Left forelimb (tissue), 1 donor: Measurements from ENCODE around the gene RASSF6.
"Not testable (repeated sequence)": the region's sequence is repeated elsewhere in the genome, so short reads cannot be mapped to it uniquely, and the experiment has no call there.

Experiments used
- DNase-seq: peaks from one replicate; pipeline ENCODE4 v3.0.0-alpha.2; 2018; ENCODE audit warnings: low spot score

RASSF6 gene

DNA sequence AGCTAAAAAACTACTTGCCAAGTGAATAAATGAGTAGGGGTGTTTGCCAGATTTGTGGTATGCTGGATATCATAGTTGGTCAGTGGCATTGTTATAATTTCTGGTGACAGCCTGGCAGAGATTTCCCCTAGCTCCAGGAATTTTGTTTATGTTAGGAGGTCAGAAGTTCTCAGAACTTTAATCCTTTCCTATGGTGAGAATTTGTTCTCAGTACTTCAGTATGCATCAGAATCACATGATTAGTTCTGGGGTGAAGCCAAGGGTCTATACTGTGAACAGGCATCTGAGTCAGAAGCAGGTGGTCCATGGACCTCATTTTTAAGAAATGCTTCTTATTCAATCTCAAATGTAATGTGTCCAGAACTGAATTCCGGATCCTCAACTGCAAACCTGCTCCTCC, 10.5 kb downstream of the RASSF6 start:
- no peak for DNase-seq

DNA sequence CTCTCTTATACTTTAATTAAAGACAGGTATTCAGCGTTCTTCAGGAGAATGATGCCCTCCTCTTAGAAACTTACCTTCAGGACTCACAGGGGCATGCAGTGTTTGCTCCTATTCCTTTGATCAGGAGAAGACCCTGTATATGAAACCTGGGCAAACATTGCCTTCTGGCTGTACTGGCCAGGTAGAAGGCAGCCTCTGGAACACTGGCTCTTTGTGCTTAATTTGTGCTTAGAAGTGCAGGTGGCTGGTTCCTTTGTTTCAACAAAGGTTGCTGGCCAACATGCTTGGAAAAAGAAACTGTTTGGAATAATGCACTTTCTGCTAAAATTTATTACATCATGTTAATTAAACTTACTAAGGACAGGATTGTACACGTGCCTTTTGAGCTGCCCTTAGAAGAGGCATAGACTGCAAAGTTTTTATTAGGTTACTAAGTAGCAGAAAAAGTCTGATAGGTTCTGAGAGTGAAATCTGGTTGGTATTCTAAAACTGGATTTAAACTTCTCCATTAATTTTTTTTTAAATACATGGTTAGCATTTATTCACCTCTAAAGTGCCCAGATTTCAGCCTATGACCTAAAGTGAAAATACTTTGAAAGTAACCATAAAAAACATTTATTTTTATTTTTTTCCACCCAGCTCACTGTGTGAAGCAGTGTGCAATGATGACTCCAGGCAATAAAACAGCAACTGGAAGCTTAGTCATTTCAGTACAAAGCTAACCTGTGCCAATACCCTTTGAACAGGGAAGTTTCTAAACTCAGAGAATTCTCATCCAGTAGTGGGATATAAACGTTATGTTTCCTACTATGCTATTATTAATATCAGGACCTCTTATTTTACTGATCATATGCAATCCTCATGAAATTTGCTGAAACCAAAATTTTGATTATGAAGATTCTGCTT, 11.3 kb downstream of the RASSF6 start:
- no peak for DNase-seq

DNA sequence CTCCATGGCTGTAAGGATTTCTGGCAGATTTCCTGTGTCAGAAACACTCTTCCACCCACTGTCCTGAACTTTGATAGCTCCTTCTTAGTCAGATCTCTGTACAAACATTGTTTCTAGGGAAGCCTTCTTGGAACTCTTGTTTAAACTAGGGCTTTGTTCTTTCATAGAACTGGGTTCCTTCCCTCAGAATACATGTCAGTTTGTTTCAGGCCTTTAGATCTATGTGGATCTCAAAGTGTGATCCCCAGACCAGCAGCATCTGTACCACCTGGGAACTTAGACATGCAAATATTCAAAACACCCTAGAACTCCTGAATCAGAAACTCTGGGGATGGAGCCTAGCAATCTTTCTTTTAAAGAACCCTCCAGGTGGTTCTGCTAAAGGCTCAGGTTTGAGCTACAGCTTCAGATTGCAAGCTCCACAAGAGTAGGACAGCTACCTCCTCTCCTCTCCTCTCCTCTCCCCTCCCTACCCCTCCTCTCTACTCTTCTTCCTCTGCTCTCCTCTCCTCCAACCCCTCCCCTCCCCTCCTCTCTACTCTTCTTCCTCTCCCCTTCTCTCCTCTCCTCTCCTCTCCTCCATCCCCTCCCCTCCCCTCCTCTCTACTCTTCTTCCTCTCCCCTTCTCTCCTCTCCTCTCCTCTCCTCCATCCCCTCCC, 12.7 kb downstream of the RASSF6 start:
- DNase-seq: no peak

DNA sequence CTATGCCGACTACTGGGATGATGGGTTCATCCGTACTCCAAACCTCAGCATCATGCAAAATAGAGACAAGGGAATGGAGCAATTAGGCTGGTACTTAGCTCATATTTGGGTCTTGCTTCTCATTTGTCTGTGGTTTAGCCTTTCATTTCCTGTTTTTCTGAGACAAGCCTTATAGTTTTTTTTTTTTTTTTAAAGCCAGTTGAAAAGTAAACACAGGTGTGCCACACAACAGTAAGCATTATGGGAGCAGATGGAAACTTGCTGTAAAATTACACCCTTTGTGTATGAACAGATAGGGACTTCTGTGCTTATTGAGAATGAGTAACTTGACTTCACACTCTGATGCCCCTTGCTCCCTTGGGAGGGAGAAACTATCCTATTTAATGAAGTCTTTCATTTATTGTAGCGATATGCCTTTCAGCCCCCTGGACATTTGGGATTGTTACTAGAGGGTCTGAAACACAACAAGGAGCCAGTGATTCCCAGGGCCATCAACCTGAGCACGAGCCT, 13.7 kb downstream of the RASSF6 start:
- DNase-seq: no peak

DNA sequence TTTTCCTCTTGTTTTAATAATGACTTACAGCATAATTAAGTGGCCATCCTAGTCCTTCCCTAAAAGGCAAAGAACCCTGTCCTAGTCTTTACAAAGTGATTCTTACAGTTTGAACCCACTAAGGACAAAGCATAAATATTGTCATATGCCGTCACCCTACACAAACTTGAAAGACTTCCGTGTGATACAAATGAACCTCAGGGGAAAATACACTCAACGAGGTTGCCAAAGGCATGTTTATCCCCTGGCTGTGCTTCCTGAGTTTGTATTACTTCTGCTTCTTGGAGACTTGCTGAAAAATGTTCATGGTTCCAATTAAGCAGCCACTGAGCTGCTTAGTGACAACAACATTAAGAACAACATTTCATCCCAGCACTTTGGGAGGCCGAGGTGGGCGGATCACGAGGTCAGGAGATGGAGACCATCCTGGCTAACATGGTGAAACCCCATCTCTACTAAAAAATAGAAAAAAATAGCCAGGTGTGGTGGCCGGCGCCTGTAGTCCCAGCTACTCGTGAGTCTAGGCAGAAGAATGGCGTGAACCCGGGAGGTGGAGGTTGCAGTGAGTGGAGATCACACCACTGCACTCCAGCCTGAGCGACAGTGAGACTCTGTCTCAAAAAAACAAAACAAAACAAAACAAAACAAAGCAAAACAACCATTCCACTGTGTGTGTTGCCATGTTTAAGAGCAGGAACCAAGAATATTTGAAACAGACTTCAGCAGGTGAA, 16.2 kb downstream of the RASSF6 start:
- no peak for DNase-seq

DNA sequence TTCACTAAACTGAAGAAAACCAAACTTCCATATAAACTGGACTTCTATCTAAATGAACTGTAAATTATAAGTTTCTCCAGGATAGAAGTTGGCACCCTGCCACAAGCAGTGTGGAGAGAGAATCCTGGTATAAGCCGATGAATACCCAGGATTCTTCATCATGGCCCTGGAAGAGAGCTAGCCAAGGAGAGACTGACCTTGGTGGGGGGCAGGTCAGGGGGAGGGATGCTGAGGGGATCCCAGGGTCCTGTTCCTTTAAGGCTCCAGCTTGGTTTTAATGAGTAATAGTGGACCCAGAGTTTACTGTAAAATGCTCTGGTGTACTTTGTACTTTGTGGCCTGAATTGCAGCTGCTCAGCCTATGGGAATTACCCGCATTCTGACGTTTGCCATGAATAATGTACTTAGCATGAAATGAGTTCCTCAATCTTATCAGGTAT, 16.9 kb downstream of the RASSF6 start:
- no peak for DNase-seq

DNA sequence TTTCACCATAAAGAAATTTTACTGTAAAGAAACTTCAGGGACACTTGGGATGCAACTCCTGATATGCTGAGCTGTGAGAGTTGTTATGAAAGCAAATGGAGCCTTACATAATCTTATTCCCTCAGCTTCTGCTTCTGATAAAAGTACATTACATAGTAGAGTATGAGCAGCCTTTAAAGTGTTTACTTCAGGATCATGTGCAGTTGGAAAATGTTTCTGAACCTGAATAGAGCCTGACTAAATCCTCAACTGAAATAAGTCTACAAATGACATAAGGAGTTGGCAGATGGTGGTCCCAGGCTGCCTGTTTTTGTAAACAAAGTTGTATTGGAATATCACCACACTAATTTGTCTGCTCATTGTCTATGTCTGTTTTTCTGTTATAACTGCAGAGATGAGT, 19.3 kb downstream of the RASSF6 start:
- DNase-seq: no peak

DNA sequence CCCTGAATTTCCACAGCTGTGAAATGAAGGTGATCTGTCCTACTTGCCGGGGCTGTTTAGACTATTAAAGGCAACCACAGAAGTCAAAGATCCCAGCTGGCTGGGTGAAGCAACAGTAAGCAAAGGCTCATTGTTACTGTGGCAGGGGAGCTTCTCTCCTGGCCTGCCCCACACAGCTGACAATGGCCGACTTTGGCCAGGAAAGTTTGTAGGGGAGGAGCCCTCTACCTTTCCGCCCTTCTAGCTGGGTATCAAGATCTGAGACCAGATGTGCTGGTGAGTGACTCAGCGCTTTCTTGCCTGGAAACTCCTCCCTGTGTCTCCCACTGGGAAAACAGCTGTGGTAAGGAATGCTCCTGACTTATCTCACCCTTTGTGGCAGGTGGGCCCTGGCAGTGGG, 21.1 kb downstream of the RASSF6 start:
- DNase-seq: no peak

DNA sequence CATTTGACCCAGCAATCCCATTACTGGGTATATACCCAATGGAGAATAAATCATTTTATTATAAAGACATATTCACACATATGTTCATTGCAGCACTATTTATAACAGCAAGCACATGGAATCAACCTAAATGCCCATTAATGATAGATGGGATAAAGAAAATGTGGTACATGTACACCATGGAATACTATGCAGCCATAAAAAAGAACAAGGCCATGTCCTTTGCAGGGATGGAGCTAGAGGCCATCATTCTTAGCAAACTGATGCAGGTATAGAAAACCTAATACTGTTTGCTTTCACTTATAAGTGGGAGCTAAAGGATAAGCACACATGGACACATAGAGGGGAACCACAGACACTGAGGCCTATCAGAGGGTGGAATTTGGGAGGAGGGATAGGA, 22.6 kb downstream of the RASSF6 start:
- no peak for DNase-seq

DNA sequence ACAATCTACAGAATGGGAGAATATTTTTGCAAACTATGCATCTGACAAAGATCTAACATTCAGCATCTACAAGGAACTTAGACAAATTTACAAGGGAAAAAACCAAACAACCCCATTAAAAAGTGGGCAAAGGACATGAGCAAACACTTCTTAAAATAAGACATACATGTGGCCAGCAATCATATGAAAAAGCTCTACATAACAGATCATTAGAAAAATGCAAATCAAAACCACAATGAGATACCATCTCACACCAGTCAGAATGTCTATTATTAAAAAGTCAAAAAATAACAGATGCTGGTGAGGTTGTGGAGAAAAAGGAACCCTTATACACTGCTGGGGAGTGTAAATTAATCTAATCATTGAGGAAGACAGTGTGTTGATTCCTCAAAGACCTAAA, 23.1 kb downstream of the RASSF6 start:
- DNase-seq: not testable (repeated sequence)

DNA sequence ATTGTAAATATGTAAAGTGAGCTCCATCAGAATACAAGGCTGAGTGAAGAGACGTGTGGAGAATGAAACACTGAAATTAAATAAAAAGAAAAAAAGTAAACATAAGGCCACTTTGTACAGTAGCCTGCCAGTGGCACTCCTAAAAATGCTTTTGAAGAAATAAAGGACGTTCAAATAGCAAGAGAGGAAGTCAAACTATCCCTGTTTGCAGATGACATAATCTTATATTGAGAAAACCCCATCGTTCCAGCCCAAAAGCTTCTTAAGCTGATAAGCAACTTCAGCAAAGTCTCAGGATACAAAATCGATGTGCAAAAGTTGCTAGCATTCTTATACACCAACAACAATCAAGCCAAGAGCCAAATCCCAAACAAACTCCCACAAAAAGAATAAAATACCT, 24.2 kb downstream of the RASSF6 start:
- no peak for DNase-seq

DNA sequence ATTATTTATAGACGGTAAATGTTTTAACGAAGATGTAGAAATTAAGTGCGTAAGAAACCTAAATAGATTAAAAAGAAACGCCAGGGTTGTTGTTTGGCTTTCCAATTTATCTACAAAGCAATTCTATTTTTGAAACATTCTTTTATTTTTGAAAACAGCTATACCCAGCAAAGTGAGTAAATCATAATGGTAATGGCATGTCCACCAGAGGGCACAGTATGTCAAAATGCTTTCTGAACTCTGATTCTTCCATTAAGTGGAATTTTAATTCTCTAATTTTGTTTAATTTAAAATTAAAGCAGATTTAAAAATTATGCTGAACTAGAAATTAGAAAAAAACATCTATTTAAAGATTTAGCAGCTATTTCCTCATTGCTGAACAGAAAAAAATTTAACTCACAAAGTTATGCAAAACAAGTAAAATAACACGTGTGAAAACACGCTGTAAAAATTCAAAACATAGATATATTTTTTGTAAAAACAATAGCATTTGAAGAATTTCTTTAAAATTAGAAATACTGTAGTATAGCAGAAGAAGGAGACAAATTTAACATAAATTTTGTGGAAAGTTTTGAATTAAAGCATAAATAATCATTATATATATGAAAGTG, 26.5 kb downstream of the RASSF6 start:
- DNase-seq: no peak

DNA sequence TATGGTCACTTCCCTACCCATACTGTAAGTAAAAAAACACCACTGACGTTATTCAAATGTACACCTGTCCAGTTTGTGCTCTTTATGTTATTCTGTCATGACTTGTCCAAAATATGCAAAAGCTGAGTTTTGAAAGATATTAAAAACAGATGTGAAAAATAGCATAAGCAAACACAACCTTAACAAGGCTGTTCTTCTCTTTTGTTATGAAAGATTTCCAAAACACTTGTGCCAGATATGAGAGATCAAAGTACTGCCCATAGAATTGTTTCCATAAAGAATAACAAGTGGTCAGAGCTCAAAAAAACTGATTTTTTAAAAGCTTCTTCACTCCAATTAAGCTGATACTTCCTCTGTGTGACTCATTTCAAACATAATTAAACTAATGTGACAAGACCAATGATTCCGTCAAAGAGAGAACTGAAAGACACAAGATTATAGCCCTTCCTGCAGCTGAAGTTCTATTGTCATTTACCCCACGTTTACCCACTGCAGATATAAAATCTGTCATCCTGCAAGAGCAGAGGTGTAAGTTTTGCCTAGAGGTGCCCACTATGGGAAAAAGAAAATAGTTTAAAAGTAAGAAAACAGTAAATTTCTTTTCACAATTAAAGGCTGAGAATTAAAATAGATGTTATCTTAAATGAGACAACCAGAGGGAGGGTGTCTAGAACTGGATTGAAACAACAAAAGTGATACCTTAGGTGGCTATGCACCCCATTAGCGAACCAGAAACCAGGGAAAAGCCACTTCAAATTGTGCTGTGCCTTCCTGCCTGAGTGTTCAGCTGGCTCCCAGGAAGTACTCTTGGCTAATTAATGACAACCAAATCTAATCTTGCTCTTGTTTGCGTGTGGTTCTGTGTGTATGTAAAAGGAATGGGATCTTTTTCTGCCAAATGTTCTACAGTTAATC, 30.1 kb downstream of the RASSF6 start:
- DNase-seq: no peak

DNA sequence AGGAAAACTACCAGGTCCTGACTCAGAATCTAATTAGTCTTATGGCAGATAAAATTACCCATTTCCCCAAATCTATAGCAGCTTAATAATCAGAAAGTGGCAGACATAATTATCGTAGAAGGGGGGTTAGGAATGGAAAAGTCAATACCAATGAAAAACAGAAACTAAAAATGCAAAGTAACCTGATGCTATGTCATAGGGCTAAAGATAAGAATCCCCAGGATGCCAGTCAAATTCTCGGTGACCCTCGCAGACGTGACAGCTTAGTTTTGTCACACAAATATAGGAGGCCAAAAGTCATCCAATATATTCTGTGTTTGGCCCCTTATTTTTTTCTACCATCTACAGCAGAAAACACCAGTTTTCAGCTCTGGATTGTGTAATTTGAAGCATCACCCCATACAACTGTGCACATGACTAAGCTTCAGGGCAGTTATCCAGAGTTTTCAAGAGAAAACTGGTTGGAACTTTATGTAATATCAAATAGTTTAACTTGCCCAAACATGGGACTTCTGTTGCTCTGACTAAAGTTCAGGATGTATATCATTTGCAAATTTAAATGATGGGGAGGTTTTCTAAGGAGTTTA, 30.9 kb downstream of the RASSF6 start:
- no peak for DNase-seq

DNA sequence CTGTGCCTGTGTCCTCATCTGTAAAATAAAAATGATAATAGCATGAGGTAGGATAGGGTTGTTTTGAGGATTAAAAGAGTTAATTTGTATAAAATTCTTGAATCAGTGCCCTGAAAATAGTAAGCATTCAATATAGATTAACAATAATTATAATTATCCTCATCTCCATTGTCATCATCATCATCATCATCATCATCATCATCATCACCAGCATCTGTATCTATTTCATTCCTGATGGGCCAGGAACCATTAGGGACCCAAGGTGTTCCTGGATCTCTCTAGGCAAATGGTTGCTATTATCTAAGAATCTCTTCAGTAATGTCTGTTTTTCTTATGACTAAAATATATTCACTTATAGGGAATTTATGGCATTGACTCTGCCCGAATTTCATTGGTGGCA, 31.6 kb downstream of the RASSF6 start:
- DNase-seq: no peak

DNA sequence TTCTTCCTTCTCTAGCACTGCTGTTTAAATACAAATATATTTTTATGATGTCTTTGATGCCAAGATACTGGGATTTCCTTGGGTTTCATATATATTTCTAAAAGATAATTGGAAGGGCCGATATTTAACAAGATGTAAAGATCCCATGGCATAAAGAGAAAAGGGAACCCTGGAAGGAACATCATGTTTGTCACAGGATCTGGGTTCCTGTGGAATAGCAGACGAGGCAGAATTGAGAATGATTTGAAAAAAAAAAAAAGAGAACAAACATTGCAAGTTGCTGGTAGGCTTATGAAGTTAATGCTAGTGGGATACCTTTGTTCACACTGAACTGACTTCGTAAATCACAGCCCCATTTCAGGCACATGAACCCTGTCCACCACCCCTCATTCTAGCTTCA, 33.6 kb downstream of the RASSF6 start:
- no peak for DNase-seq

DNA sequence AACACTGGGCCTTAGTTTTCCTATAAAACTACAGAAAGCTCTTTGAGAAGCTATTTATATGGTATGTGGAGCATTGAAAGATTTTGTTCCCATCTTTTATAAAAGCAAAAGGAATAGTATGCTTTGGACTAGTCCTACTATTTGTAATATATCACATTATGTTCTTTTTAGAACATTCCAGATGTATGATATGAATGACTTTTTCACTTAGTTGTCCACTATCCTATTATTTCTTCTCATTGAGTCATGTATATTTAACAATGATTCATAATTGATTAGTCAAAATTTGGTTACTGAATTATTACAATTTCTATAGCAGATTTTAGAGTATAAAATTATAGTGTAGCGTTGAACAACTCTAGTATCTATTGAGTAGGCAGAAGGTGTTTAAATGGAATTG, 34.2 kb downstream of the RASSF6 start:
- no peak for DNase-seq

DNA sequence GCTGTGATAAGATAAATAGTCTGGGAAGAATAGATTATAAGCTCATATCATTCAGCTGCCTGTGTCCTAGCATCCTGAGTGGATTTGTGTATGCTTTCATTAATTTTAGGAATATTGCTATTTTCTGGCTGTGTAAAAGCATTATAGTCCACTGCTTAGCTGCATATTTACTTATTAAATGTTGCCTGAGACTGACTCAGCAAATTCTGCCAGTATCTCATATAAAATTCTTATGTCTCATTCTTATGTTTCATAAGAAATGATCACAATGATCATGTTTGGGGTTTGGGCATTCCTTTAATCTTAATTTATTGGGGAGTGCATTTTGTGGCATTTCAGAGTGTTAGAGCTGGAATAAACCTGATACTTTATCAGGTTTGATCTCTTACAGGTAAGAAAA, 34.9 kb downstream of the RASSF6 start:
- DNase-seq: no peak

DNA sequence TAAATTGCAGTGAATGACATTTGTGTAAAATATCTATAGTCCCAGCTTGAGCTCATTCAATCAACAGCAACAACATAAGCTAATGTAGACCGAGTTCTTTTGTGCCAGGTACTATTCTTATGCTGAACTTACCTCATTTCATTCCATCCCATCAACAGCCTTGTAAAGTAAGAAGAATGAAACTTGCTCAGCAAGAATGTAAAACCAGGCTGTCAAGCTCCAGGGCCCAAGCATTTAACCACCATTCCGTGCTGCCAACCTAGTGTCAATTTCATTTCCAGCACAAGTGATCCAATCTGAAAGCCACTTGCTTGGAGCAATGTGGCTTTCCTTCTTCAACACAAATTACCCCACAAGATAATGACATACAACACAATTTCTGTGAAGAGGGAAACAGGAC, 36.6 kb downstream of the RASSF6 start:
- DNase-seq: no peak

DNA sequence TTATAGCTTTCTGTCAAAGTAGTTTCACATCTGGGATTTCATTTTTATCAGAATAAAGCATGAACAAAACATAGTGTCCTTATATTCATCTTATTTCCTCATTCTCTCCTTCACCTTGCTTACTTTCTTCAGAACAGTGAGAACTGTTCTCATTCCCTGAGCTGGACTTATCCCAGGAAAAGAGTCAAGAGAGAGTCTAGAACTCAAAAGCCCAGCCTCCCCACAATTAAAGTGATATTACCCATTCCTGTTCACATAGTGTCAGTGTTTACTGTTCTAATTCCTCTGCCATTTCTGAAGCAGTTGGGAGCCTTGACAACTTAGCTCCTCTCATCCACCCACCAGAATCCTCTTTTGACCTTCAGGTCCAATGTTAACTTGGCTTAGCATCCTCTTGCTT, 42.9 kb downstream of the RASSF6 start:
- DNase-seq: no peak

DNA sequence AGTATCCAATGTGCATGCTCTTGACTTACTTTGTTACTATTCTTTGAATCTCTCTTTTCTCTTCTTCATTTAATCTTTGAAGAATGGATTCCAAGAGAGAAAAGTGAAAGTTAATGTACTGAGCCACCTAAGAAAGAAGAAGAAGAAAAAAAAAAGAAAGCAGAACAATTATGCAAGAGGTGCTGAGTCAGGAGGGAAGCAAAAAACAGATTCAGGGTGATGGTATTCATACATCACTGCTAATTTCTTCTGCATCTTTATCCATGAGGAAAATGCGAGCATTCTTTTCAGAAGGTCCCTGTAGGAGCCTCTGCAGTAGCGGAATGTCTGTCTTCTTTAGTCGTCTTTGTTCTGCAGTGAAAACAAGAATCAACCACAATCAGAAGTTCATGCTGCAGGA, 43.9 kb downstream of the RASSF6 start:
- no peak for DNase-seq
